Measurements from ENCODE around the gene TTC17. TPM values are rescaled to one million over a fixed set of nuclear protein-coding genes. Genes with fewer than 3 reads are reported as not detected.

TTC17 gene
- total and polyA plus RNA-seq, 9 of the 15 experiments (the other 6 are each of a cell fraction or from before 2014, with no cell fraction given) = 19.7 to 99.1 (median 53.3) TPM

DNA sequence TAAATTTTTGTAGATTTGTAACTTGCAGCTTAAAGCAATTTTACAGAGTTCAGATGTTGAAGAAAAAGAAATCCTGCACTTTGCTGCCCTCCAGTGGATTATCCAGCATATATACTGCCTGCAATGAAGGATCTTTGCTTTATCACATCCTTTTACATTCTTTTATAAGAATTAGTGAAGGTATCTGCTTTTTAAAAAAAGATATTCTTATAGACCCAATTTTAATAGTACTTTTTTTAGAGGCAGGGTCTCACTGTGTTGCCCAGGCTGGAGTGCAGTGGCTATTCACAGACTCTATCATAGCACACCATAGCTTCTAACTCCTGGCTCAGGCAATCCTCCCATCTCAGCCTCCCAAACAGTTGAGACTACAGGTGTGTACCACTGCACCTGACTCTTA lies 60.7 kb downstream of the TTC17 start (continued):
- TF ChIP-seq, protein P1, sequence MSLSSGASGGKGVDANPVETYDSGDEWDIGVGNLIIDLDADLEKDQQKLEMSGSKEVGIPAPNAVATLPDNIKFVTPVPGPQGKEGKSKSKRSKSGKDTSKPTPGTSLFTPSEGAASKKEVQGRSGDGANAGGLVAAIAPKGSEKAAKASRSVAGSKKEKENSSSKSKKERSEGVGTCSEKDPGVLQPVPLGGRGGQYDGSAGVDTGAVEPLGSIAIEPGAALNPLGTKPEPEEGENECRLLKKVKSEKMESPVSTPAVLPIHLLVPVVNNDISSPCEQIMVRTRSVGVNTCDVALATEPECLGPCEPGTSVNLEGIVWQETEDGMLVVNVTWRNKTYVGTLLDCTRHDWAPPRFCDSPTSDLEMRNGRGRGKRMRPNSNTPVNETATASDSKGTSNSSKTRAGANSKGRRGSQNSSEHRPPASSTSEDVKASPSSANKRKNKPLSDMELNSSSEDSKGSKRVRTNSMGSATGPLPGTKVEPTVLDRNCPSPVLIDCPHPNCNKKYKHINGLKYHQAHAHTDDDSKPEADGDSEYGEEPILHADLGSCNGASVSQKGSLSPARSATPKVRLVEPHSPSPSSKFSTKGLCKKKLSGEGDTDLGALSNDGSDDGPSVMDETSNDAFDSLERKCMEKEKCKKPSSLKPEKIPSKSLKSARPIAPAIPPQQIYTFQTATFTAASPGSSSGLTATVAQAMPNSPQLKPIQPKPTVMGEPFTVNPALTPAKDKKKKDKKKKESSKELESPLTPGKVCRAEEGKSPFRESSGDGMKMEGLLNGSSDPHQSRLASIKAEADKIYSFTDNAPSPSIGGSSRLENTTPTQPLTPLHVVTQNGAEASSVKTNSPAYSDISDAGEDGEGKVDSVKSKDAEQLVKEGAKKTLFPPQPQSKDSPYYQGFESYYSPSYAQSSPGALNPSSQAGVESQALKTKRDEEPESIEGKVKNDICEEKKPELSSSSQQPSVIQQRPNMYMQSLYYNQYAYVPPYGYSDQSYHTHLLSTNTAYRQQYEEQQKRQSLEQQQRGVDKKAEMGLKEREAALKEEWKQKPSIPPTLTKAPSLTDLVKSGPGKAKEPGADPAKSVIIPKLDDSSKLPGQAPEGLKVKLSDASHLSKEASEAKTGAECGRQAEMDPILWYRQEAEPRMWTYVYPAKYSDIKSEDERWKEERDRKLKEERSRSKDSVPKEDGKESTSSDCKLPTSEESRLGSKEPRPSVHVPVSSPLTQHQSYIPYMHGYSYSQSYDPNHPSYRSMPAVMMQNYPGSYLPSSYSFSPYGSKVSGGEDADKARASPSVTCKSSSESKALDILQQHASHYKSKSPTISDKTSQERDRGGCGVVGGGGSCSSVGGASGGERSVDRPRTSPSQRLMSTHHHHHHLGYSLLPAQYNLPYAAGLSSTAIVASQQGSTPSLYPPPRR (CRISPR knock-in tag; IDR thresholded peaks at IDR 0.05; ENCODE audit: borderline replicate concordance) = no peak
- TF ChIP-seq GATA2 (CRISPR knock-in tag; IDR thresholded peaks at IDR 0.05) = no peak
- no peak for TF ChIP-seq FOXP1 (CRISPR knock-in tag; IDR thresholded peaks at IDR 0.05)
- TF ChIP-seq ZNF778 (CRISPR knock-in tag; IDR thresholded peaks at IDR 0.05) = no peak
- no peak for TF ChIP-seq TAF1 (IDR thresholded peaks at IDR 0.05; ENCODE audit: control insufficient read depth, extremely low read depth, insufficient read depth, low read length, severe bottlenecking)
- no peak for TF ChIP-seq TAF9B (IDR thresholded peaks at IDR 0.05; ENCODE audit: partially characterized antibody)
- TF ChIP-seq, protein P2, sequence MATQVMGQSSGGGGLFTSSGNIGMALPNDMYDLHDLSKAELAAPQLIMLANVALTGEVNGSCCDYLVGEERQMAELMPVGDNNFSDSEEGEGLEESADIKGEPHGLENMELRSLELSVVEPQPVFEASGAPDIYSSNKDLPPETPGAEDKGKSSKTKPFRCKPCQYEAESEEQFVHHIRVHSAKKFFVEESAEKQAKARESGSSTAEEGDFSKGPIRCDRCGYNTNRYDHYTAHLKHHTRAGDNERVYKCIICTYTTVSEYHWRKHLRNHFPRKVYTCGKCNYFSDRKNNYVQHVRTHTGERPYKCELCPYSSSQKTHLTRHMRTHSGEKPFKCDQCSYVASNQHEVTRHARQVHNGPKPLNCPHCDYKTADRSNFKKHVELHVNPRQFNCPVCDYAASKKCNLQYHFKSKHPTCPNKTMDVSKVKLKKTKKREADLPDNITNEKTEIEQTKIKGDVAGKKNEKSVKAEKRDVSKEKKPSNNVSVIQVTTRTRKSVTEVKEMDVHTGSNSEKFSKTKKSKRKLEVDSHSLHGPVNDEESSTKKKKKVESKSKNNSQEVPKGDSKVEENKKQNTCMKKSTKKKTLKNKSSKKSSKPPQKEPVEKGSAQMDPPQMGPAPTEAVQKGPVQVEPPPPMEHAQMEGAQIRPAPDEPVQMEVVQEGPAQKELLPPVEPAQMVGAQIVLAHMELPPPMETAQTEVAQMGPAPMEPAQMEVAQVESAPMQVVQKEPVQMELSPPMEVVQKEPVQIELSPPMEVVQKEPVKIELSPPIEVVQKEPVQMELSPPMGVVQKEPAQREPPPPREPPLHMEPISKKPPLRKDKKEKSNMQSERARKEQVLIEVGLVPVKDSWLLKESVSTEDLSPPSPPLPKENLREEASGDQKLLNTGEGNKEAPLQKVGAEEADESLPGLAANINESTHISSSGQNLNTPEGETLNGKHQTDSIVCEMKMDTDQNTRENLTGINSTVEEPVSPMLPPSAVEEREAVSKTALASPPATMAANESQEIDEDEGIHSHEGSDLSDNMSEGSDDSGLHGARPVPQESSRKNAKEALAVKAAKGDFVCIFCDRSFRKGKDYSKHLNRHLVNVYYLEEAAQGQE (IDR thresholded peaks at IDR 0.05; ENCODE audit: borderline replicate concordance) = peak; percentile 42; the same call in 1 of the 2 replicates
- TF ChIP-seq, protein P2 (CRISPR knock-in tag; IDR thresholded peaks at IDR 0.05; ENCODE audit: low read depth) = no peak
- TF ChIP-seq, protein P3, sequence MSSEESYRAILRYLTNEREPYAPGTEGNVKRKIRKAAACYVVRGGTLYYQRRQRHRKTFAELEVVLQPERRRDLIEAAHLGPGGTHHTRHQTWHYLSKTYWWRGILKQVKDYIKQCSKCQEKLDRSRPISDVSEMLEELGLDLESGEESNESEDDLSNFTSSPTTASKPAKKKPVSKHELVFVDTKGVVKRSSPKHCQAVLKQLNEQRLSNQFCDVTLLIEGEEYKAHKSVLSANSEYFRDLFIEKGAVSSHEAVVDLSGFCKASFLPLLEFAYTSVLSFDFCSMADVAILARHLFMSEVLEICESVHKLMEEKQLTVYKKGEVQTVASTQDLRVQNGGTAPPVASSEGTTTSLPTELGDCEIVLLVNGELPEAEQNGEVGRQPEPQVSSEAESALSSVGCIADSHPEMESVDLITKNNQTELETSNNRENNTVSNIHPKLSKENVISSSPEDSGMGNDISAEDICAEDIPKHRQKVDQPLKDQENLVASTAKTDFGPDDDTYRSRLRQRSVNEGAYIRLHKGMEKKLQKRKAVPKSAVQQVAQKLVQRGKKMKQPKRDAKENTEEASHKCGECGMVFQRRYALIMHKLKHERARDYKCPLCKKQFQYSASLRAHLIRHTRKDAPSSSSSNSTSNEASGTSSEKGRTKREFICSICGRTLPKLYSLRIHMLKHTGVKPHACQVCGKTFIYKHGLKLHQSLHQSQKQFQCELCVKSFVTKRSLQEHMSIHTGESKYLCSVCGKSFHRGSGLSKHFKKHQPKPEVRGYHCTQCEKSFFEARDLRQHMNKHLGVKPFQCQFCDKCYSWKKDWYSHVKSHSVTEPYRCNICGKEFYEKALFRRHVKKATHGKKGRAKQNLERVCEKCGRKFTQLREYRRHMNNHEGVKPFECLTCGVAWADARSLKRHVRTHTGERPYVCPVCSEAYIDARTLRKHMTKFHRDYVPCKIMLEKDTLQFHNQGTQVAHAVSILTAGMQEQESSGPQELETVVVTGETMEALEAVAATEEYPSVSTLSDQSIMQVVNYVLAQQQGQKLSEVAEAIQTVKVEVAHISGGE (CRISPR knock-in tag; IDR thresholded peaks at IDR 0.05) = no peak
- TF ChIP-seq OTX1 (CRISPR knock-in tag; IDR thresholded peaks at IDR 0.05) = no peak

Measured in K562 (cell line).